A549 (cell line): Measurements from ENCODE around the gene ACAD8. TPM values are rescaled to one million over a fixed set of nuclear protein-coding genes. Genes with fewer than 3 reads are reported as not detected.

Source experiments
- ATAC-seq, 2 experiments: fragments of 200-7000 bp in 1 of 2; fragments of >200 bp in 1 of 2; cut with Nextera tagmentation in 1 of 2; cut with Tn5 transposase in 1 of 2; 3 replicates each; pipeline versions ENCODE4 v1.8.0 to v1.9.1; 2018 to 2020; ENCODE audit warnings: mild to moderate bottlenecking in 1 of 2, moderate library complexity in 1 of 2
- CTCF ChIA-PET: fragments of 300-600 bp; sonication (Branson Sonifier 250); formaldehyde crosslinking; extraction: SDS; loops from one replicate; lab custom pipeline; 2021; ENCODE audit warnings: antibody characterized with exemption, inconsistent platforms; lab: Yijun Ruan, JAX
- POLR2A ChIA-PET: fragments of 350-600 bp; formaldehyde crosslinking; extraction: SDS; loops from one replicate; lab custom pipeline; 2021; ENCODE audit warnings: antibody characterized with exemption, inconsistent platforms; lab: Yijun Ruan, JAX
- DNase-seq, 2 experiments: peaks; one replicate each; pipeline versions ENCODE4 v3.0.0 to v3.0.0-alpha.2; 2011 to 2016; ENCODE audit warnings: low read depth in 1 of 2, low spot score in 1 of 2
- FAIRE-seq: peaks from 2 replicates; lab custom pipeline; 2011; peaks lifted over from hg19 to GRCh38; lab: Jason Lieb, UNC
- H3K27ac ChIP-seq, 2 experiments: fragments of >200 bp; sonication (Bioruptor Twin); formaldehyde crosslinking; 3 replicates each; pipeline ENCODE4 v1.5.1; 2016 to 2017
- H3K4me1 ChIP-seq: fragments of >200 bp; sonication (Bioruptor Twin); formaldehyde crosslinking; 3 replicates; pipeline ENCODE4 v1.6.1; 2016
- H3K4me2 ChIP-seq: fragments of >200 bp; sonication (Bioruptor Twin); formaldehyde crosslinking; 3 replicates; pipeline ENCODE4 v1.6.1; 2016
- H3K4me3 ChIP-seq: fragments of >200 bp; sonication (Bioruptor Twin); formaldehyde crosslinking; 3 replicates; pipeline ENCODE4 v1.5.1; 2016
- H3K9me3 ChIP-seq: fragments of >200 bp; sonication (Bioruptor Twin); formaldehyde crosslinking; 3 replicates; pipeline ENCODE4 v1.6.1; 2016
- BHLHE40 ChIP-seq: IDR thresholded peaks from 2 replicates; pipeline ENCODE4 v1.6.1; 2012; ENCODE audit warnings: low read depth, low read length, inconsistent platforms
- CBX8 ChIP-seq: fragments of 200-600 bp; sonication (generic); IDR thresholded peaks from 2 replicates; pipeline ENCODE4 v1.6.1; 2016
- CHD2 ChIP-seq: fragments of 150-350 bp; IDR thresholded peaks from 2 replicates; pipeline ENCODE4 v1.6.1; 2014; ENCODE audit warnings: low read length; ENCODE audit not compliant: partially characterized antibody
- EHMT2 ChIP-seq: fragments of 200-600 bp; sonication (generic); IDR thresholded peaks from 2 replicates; pipeline ENCODE4 v1.6.1; 2016; ENCODE audit warnings: antibody characterized with exemption, low read depth, mild to moderate bottlenecking, moderate library complexity
- ESRRA ChIP-seq: fragments of 150-350 bp; IDR thresholded peaks from 2 replicates; pipeline ENCODE4 v1.6.1; 2014; ENCODE audit warnings: mild to moderate bottlenecking, low read length, borderline replicate concordance
- FOSB ChIP-seq: fragments of 250-450 bp; sonication (Bioruptor Pico); IDR thresholded peaks from 2 replicates; pipeline ENCODE4 v1.5.0; 2020; ENCODE audit warnings: mild to moderate bottlenecking, moderate library complexity
- GATA3 ChIP-seq: IDR thresholded peaks from 2 replicates; pipeline ENCODE4 v1.6.1; 2012; ENCODE audit warnings: borderline replicate concordance
- HDAC2 ChIP-seq: fragments of 200-600 bp; sonication (generic); IDR thresholded peaks from 2 replicates; pipeline ENCODE4 v1.6.1; 2016
- HEYL ChIP-seq: fragments of 250-450 bp; sonication (Bioruptor Pico); IDR thresholded peaks from 2 replicates; pipeline ENCODE4 v1.8.0; 2021; ENCODE audit warnings: mild to moderate bottlenecking, moderate library complexity
- HOXA7 ChIP-seq: fragments of 250-450 bp; sonication (Bioruptor Pico); IDR thresholded peaks from 2 replicates; pipeline ENCODE4 v1.5.0; 2020; ENCODE audit warnings: mild to moderate bottlenecking, moderate library complexity
- HOXB13 ChIP-seq: fragments of 250-450 bp; sonication (Bioruptor Pico); IDR thresholded peaks from 2 replicates; pipeline ENCODE4 v1.5.0; 2020; ENCODE audit warnings: low read depth, mild to moderate bottlenecking, moderate library complexity
- HOXB5 ChIP-seq: fragments of 250-450 bp; sonication (Bioruptor Pico); IDR thresholded peaks from 2 replicates; pipeline ENCODE4 v1.5.0; 2020; ENCODE audit warnings: mild to moderate bottlenecking, moderate library complexity
- JUN ChIP-seq, 2 experiments: fragments of >200 bp; sonication (Bioruptor Twin); formaldehyde crosslinking; IDR thresholded peaks; 2 replicates in 1 of 2; 3 replicates in 1 of 2; pipeline ENCODE4 v1.6.1; 2016 to 2017
- KDM1A ChIP-seq: fragments of 200-600 bp; sonication (generic); IDR thresholded peaks from 2 replicates; pipeline ENCODE4 v1.6.1; 2016; ENCODE audit warnings: low read depth, mild to moderate bottlenecking
- MYC ChIP-seq: IDR thresholded peaks from 2 replicates; pipeline ENCODE4 v1.6.1; 2012; ENCODE audit warnings: mild to moderate bottlenecking, inconsistent platforms, low read length, improper control_type of control experiment, borderline replicate concordance
- POLR2A ChIP-seq: IDR thresholded peaks from 2 replicates; pipeline ENCODE4 v1.6.1; 2012; ENCODE audit warnings: mild to moderate bottlenecking, low read length
- RCOR1 ChIP-seq: fragments of 150-350 bp; IDR thresholded peaks from 2 replicates; pipeline ENCODE4 v1.6.1; 2014; ENCODE audit warnings: antibody characterized with exemption, low read length, low read depth
- RNF2 ChIP-seq: fragments of 200-600 bp; sonication (generic); IDR thresholded peaks from 2 replicates; pipeline ENCODE4 v1.6.1; 2016; ENCODE audit warnings: low read depth, mild to moderate bottlenecking, antibody characterized with exemption, moderate library complexity, borderline replicate concordance
- SMC3 ChIP-seq: fragments of >200 bp; sonication (Bioruptor Twin); formaldehyde crosslinking; IDR thresholded peaks from 3 replicates; pipeline ENCODE4 v1.6.1; 2018; ENCODE audit warnings: inconsistent platforms
- TFCP2L1 ChIP-seq: fragments of 250-450 bp; sonication (Bioruptor Pico); IDR thresholded peaks from 2 replicates; pipeline ENCODE4 v1.5.0; 2021; ENCODE audit warnings: mild to moderate bottlenecking
- ZFP36 ChIP-seq: fragments of 450-650 bp; IDR thresholded peaks from 2 replicates; pipeline ENCODE4 v1.6.1; 2014; ENCODE audit warnings: borderline replicate concordance; ENCODE audit not compliant: partially characterized antibody
- ZSCAN20 ChIP-seq: fragments of 250-450 bp; sonication (Bioruptor Pico); IDR thresholded peaks from 2 replicates; pipeline ENCODE4 v1.8.0; 2022; ENCODE audit warnings: mild to moderate bottlenecking, moderate library complexity
- WGBS: methylation state at CpG from one replicate; pipeline ENCODE4 v1.1.6; 2017; ENCODE audit errors: missing lambda C conversion rate; 5-methylcytosine and 5-hydroxymethylcytosine counted together
- polyA plus RNA-seq, 4 experiments: library from polyadenylated mRNA; depleted of rRNA in 3 of 4; stranded (reverse); fragments of >200 nt; fragmentation: RNase III in 1 of 4; extraction: RNeasy Plus Mini Kit Qiagen cat#74134 plus additional on column Dnase treatment in 1 of 4; gene quantifications; 2 replicates in 3 of 4; 3 replicates in 1 of 4; pipeline ENCODE4 v1.2.3, GENCODE V29; 2011 to 2017
- TF ChIP-seq, protein P1 (sequence below): IDR thresholded peaks from 2 replicates; pipeline ENCODE4 v1.6.1; 2012
- TF ChIP-seq, protein P2 (sequence below): fragments of >200 bp; sonication (Bioruptor Twin); formaldehyde crosslinking; IDR thresholded peaks from 3 replicates; pipeline ENCODE4 v1.6.1; 2016
- TF ChIP-seq, protein P3 (sequence below): fragments of >200 bp; sonication (Bioruptor Twin); formaldehyde crosslinking; IDR thresholded peaks from 2 replicates; pipeline ENCODE4 v1.6.1; 2016

ACAD8 gene
- polyA plus RNA-seq, 2 of the 4 experiments (the other 2 are of a cell fraction), result 13.5 to 16.9 TPM

- POLR2A ChIA-PET, result no interaction called here
- no peak for TF ChIP-seq ZSCAN20 (CRISPR knock-in tag)
- TF ChIP-seq HOXA7, result no peak
- TF ChIP-seq, protein P1, sequence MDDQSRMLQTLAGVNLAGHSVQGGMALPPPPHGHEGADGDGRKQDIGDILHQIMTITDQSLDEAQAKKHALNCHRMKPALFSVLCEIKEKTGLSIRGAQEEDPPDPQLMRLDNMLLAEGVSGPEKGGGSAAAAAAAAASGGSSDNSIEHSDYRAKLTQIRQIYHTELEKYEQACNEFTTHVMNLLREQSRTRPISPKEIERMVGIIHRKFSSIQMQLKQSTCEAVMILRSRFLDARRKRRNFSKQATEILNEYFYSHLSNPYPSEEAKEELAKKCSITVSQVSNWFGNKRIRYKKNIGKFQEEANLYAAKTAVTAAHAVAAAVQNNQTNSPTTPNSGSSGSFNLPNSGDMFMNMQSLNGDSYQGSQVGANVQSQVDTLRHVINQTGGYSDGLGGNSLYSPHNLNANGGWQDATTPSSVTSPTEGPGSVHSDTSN, result no peak
- no peak for TF ChIP-seq RNF2
- TF ChIP-seq, protein P2, sequence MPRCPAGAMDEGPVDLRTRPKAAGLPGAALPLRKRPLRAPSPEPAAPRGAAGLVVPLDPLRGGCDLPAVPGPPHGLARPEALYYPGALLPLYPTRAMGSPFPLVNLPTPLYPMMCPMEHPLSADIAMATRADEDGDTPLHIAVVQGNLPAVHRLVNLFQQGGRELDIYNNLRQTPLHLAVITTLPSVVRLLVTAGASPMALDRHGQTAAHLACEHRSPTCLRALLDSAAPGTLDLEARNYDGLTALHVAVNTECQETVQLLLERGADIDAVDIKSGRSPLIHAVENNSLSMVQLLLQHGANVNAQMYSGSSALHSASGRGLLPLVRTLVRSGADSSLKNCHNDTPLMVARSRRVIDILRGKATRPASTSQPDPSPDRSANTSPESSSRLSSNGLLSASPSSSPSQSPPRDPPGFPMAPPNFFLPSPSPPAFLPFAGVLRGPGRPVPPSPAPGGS, result no peak
- no peak for TF ChIP-seq FOSB (CRISPR knock-in tag)
- no peak for TF ChIP-seq ZFP36
- TF ChIP-seq HOXB5 (CRISPR knock-in tag), result no peak
- no peak for TF ChIP-seq CHD2
- no peak for TF ChIP-seq ESRRA
- no peak for TF ChIP-seq KDM1A
- no peak for TF ChIP-seq HOXB13 (CRISPR knock-in tag)
- no peak for TF ChIP-seq POLR2A
- TF ChIP-seq JUN (IDR thresholded peaks at IDR 0.05), result no peak
- no peak for TF ChIP-seq HEYL (CRISPR knock-in tag)
- TF ChIP-seq HDAC2, result no peak
- TF ChIP-seq GATA3, result no peak
- ATAC-seq (no peak), FAIRE-seq (no peak), DNase-seq (no peak)
- Histone ChIP-seq H3K9me3 (no peaks in the 10 kb centered on the region), H3K27ac (no peak overlapping the region), H3K4me3 (no peak overlapping the region), H3K4me1 (peaks cover 13% of the 10 kb centered on the region), H3K4me2 (no peak overlapping the region)
- CTCF ChIA-PET, result interaction anchor here (0.7 to 1.2 kb wide), 2 partner anchors 12 to 200 kb away, joined by 3 read pairs; no protein-coding TSS in a partner anchor
- 89% methylated on average over 2 of the region's 2 CpGs for WGBS
Measured at GRCh38 chr11:134250675-134251074, 2.7 kb upstream of the ACAD8 start.

DNA sequence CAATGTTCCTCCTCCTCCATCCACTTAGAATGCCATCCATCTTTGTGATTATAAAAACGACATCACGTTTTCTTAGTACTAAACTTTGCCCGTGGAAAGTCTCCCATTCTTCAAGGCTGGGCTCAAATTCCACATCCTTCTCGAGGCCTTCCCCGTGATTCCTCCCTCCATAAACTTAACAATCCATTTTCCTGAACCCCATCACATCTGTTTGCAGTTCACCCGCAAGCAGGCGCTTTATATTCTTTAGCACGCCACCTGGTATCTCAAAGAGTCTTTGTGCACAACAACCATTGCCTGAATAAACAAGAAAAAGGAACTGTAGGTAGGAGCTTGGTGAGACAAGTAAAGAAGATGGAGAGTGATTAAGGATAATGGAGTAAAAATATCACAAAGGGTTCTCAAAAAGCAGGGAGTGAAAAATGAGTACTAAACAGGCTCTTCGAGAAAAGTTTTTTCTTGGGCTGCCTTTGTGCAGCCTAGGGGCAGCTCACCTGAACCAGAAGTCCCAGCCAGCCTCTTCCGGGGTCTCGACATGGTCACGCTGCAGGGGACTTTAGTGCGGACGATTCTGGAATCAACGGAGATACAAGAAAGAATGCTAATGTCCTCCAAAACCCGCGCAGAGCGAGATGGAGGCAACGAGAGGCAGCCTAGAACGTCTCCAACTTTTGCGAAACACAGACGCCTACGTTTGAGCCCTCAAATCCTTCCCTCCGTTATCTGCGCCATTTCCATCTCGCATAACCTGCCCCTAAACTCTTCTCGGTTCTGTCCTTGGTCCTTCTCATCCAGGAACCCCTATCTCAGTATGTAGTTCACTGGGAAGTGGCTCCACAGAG lies 801 bp upstream of the ACAD8 start:
- Histone ChIP-seq H3K4me3 (peak overlapping the region; percentile 55), H3K9me3 (no peaks in the 10 kb centered on the region), H3K4me1 (peaks cover 13% of the 10 kb centered on the region)
- no peak for TF ChIP-seq SMC3
- TF ChIP-seq, protein P1, result no peak
- no peak for TF ChIP-seq KDM1A
- no peak for TF ChIP-seq TFCP2L1
- TF ChIP-seq EHMT2, result no peak
- TF ChIP-seq CBX8, result no peak
- TF ChIP-seq, protein P3, sequence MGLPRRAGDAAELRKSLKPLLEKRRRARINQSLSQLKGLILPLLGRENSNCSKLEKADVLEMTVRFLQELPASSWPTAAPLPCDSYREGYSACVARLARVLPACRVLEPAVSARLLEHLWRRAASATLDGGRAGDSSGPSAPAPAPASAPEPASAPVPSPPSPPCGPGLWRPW, result no peak
- TF ChIP-seq BHLHE40, result no peak
- TF ChIP-seq MYC, result no peak
- no peak for TF ChIP-seq RCOR1
- no peak for TF ChIP-seq HOXA7
- TF ChIP-seq, all 56 proteins: peak for 0
- DNase-seq (peak in 1 of 2 experiments; percentile 4), FAIRE-seq (no peak), ATAC-seq (peak; percentile 55 to 63)
- Histone ChIP-seq H3K4me2 (peak overlapping the region; percentile 78), H3K27ac (peak overlapping the region; percentile 59 to 89)
- POLR2A ChIA-PET, result interaction anchor here (1.2 to 1.3 kb wide), 2 partner anchors 28 kb away, joined by 3 to 19 read pairs; partner anchors contain the start of genes NCAPD3 and VPS26B
- CTCF ChIA-PET, result interaction anchor here (0.8 to 1.0 kb wide), 2 partner anchors 10 to 325 kb away, joined by 3 read pairs; no protein-coding TSS in a partner anchor
- WGBS, result 25% methylated on average over 27 of the region's 27 CpGs
